OCI-LY7 (cell line): Measurements from ENCODE around the gene TAF11L13. TPM values are rescaled to one million over a fixed set of nuclear protein-coding genes. Genes with fewer than 3 reads are reported as not detected.
"Not testable (repeated sequence)": the region's sequence is repeated elsewhere in the genome, so short reads cannot be mapped to it uniquely, and the experiment has no call there.

ENCODE experiments used
- BruUV-seq: library from RNA; stranded (reverse); fragments of 400-500 nt; replicated peaks from 2 replicates; lab custom pipeline; 2021; lab: Mats Ljungman, UMichigan
- CTCF ChIA-PET: fragments of 300-600 bp; sonication (Branson Sonifier 250); formaldehyde crosslinking; loops from one replicate; lab custom pipeline; 2022; ENCODE audit warnings: antibody characterized with exemption; ENCODE audit not compliant: unreplicated experiment; lab: Charles Lee
- POLR2A ChIA-PET: fragments of 300-600 bp; sonication (Branson Sonifier 250); formaldehyde crosslinking; loops from one replicate; lab custom pipeline; 2022; ENCODE audit warnings: antibody characterized with exemption; lab: Charles Lee
- DNase-seq: peaks from one replicate; pipeline ENCODE4 v3.0.0-alpha.2; 2015; ENCODE audit warnings: low spot score
- H2AFZ ChIP-seq: fragments of 200-600 bp; sonication (generic), shearing (Covaris generic); 2 replicates; pipeline ENCODE4 v1.6.1; 2014; ENCODE audit warnings: mild to moderate bottlenecking, antibody characterized with exemption, low read length, moderate library complexity
- H3K27ac ChIP-seq: fragments of 200-600 bp; sonication (generic); 2 replicates; pipeline ENCODE4 v1.5.1; 2014; ENCODE audit warnings: mixed run types, low read depth, mild to moderate bottlenecking, moderate library complexity, low read length, inconsistent platforms; ENCODE audit not compliant: poor library complexity, severe bottlenecking
- H3K36me3 ChIP-seq: fragments of 200-600 bp; sonication (generic); 2 replicates; pipeline ENCODE4 v1.6.1; 2014; ENCODE audit warnings: mild to moderate bottlenecking, antibody characterized with exemption, low read length, moderate library complexity, mixed read lengths; ENCODE audit not compliant: insufficient read depth
- H3K4me1 ChIP-seq: fragments of 200-600 bp; sonication (generic); 2 replicates; pipeline ENCODE4 v1.5.1; 2014; ENCODE audit warnings: mild to moderate bottlenecking, low read length; ENCODE audit not compliant: insufficient read depth, poor library complexity, severe bottlenecking
- H3K4me2 ChIP-seq: fragments of 200-600 bp; sonication (generic); 2 replicates; pipeline ENCODE4 v1.6.1; 2014; ENCODE audit warnings: mild to moderate bottlenecking, low read length
- H3K4me3 ChIP-seq: fragments of 200-600 bp; sonication (generic); 2 replicates; pipeline ENCODE4 v1.5.1; 2014; ENCODE audit warnings: mild to moderate bottlenecking, low read depth, low read length; ENCODE audit not compliant: poor library complexity, severe bottlenecking
- H3K79me2 ChIP-seq: fragments of 200-600 bp; sonication (generic); 2 replicates; pipeline ENCODE4 v1.6.1; 2016; ENCODE audit warnings: low read depth, mild to moderate bottlenecking, low read length, moderate library complexity, mixed read lengths; ENCODE audit not compliant: insufficient read depth
- H3K9me2 ChIP-seq: fragments of 200-600 bp; sonication (generic); 2 replicates; pipeline ENCODE4 v1.6.1; 2016; ENCODE audit warnings: mild to moderate bottlenecking, low read length, mixed read lengths; ENCODE audit not compliant: insufficient read depth
- H3K9me3 ChIP-seq: fragments of 200-600 bp; sonication (generic); 2 replicates; pipeline ENCODE4 v1.6.1; 2014; ENCODE audit warnings: mild to moderate bottlenecking, mixed run types, low read length, mixed read lengths
- H4K20me1 ChIP-seq: fragments of 200-600 bp; sonication (generic); 2 replicates; pipeline ENCODE4 v1.6.1; 2014; ENCODE audit warnings: mild to moderate bottlenecking, antibody characterized with exemption, low read length, moderate library complexity, mixed read lengths; ENCODE audit not compliant: insufficient read depth
- CTCF ChIP-seq: fragments of 200-600 bp; sonication (generic); conservative IDR thresholded peaks from 2 replicates; pipeline ENCODE4 v1.5.1; 2014; ENCODE audit warnings: mild to moderate bottlenecking, antibody characterized with exemption, low read length, moderate library complexity, mixed read lengths
- EZH2phosphoT487 ChIP-seq: fragments of 200-600 bp; sonication (generic); IDR thresholded peaks from 2 replicates; pipeline ENCODE4 v1.6.1; 2018; ENCODE audit warnings: low read depth, borderline replicate concordance, mild to moderate bottlenecking, mixed run types, antibody characterized with exemption, low read length, moderate library complexity, mixed read lengths
- intact Hi-C: fragments of 100-400 bp; cut with micrococcal nuclease; formaldehyde crosslinking; loops from one replicate; pipeline ENCODE4 v1.10.0; 2022; ENCODE audit not compliant: unreplicated experiment
- total RNA-seq, 2 experiments: library from RNA; depleted of rRNA in 1 of 2; stranded (reverse); fragments of >200 nt in 1 of 2; shearing (Covaris generic) in 1 of 2; gene quantifications; 2 replicates each; pipeline ENCODE4 v1.2.3, GENCODE V29; 2014 to 2022

TAF11L13 gene
- total RNA-seq, 2 experiments from 2014 or later = not detected

DNA sequence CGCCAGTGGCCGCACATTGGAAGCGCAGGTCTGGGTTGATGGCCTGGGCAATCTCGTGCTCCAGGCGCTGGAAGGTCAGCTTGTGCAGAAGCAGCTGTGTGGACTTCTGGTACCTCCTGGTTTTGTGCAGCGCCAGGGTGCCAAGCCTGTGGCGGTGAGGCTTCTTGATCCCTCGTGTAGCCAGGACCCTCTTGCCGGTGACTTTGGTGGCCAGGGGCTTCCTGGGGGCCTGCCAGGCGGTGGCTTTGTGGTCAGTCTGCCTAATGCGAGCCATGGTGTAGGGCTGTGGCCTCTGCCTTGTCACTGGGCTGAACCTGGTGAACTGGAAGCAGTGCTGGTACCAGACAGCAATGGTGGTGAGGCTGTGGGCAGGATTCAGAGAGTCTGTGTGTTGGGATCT lies 6.2 kb upstream of the TAF11L13 start:
- Histone ChIP-seq H4K20me1 (no peaks in the 10 kb centered on the region), H2AFZ (no peak overlapping the region), H3K9me2 (no peaks in the 10 kb centered on the region), H3K4me2 (no peak overlapping the region), H3K27ac (no peak overlapping the region), H3K9me3 (no peaks in the 10 kb centered on the region), H3K4me1 (no peaks in the 10 kb centered on the region), H3K36me3 (no peaks in the 10 kb centered on the region), H3K4me3 (no peak overlapping the region), H3K79me2 (no peaks in the 10 kb centered on the region)
- ChIA-PET POLR2A (no interaction called here), CTCF (no interaction called here)
- no peak for TF ChIP-seq EZH2phosphoT487
- no peak for TF ChIP-seq CTCF
- intact Hi-C loops = no loop called here
- BruUV-seq = no TSS peak
- no peak for DNase-seq

DNA sequence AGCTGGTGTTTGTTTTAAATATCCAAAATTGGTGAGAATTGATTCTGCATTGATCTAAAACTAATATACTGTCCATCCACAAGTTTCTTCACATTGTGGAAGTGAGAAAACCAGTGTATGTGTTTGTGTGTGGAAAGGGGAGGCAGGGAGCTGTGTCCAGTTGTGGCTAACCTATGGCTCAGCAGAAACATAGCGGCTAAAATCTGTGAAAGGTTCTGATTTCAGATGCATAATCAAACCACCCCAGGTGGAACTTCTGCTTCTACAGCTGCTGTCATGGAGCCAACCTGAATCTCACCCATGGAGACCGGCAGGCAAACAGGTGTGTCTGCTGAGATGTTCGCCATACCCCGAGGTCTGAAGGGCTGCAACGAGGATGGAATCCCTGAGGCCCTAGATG lies 2.3 kb downstream of the TAF11L13 start, which contains the start of gene TAF11L14:
Gene TAF11L14, plus strand, starts transcription at position 301 of the 400 bp plus-strand sequence.
- no peaks in the 10 kb centered on the region for H4K20me1 ChIP-seq
- no peaks in the 10 kb centered on the region for H3K36me3 ChIP-seq
- H3K4me2 ChIP-seq = no peak within 1 kb of the TSS
- CTCF ChIA-PET = no interaction called here
- POLR2A ChIA-PET = no interaction called here
- no peak for DNase-seq
- H3K4me1 ChIP-seq = no peaks in the 10 kb centered on the region
- H2AFZ ChIP-seq = no peak within 1 kb of the TSS
- no peak within 1 kb of the TSS for H3K4me3 ChIP-seq
- no peak within 1 kb of the TSS for H3K27ac ChIP-seq
- no peaks in the 10 kb centered on the region for H3K9me2 ChIP-seq
- TF ChIP-seq CTCF (no peak), EZH2phosphoT487 (no peak)
- H3K9me3 ChIP-seq = no peaks in the 10 kb centered on the region
- intact Hi-C loops = no loop called here
- H3K79me2 ChIP-seq = no peaks in the 10 kb centered on the region
- BruUV-seq = no TSS peak

GRCh38 chr5:17649232-17649631 lies 17.3 kb downstream of the TAF11L13 start:
- POLR2A ChIA-PET, intact Hi-C loops, H3K27ac ChIP-seq, CTCF ChIA-PET, BruUV-seq, H3K4me2 ChIP-seq, DNase-seq, H4K20me1 ChIP-seq, H3K4me1 ChIP-seq, H2AFZ ChIP-seq, H3K79me2 ChIP-seq, H3K4me3 ChIP-seq, H3K36me3 ChIP-seq, H3K9me3 ChIP-seq, H3K9me2 ChIP-seq: not testable (repeated sequence)

- H3K4me1 ChIP-seq, H3K27ac ChIP-seq, H2AFZ ChIP-seq, H3K79me2 ChIP-seq, H3K4me2 ChIP-seq, H3K9me2 ChIP-seq, H3K36me3 ChIP-seq, CTCF ChIA-PET, DNase-seq, intact Hi-C loops, H4K20me1 ChIP-seq, BruUV-seq, H3K4me3 ChIP-seq, H3K9me3 ChIP-seq: not testable (repeated sequence)
- POLR2A ChIA-PET = interaction anchor here (0.6 kb wide), 1 partner anchor 527 kb away, joined by 3 read pairs; no protein-coding TSS in a partner anchor
These were observed 23.4 kb downstream of the TAF11L13 start for GRCh38 chr5:17655201-17655759.
